SIG-M5 (cell line): ENCODE data around the gene SGMS2.

ENCODE experiments used
- DNase-seq: peaks from one replicate; lab custom pipeline; 2025; lab: John Stamatoyannopoulos, UW

SGMS2 gene

GRCh38 chr4:107828315-107829090 lies 3.8 kb downstream of the SGMS2 start:
- no peak for DNase-seq

- DNase-seq: no peak
Observed at GRCh38 chr4:107831140-107831539, 6.4 kb downstream of the SGMS2 start.

GRCh38 chr4:107832275-107832807 lies 7.6 kb downstream of the SGMS2 start:
- DNase-seq: no peak

GRCh38 chr4:107834241-107834794 lies 9.6 kb downstream of the SGMS2 start:
- DNase-seq: no peak

- no peak for DNase-seq
Observed at GRCh38 chr4:107835406-107835805, 10.7 kb downstream of the SGMS2 start.

- DNase-seq: no peak
Observed at GRCh38 chr4:107837317-107837716, 12.6 kb downstream of the SGMS2 start.

- peak; percentile 83 for DNase-seq
Observed at GRCh38 chr4:107837776-107838618, 13.3 kb downstream of the SGMS2 start.

GRCh38 chr4:107838861-107839565 lies 14.3 kb downstream of the SGMS2 start:
- no peak for DNase-seq

GRCh38 chr4:107843391-107843790 lies 18.7 kb downstream of the SGMS2 start:
- no peak for DNase-seq

- no peak for DNase-seq
Observed at GRCh38 chr4:107845681-107846080, 20.9 kb downstream of the SGMS2 start.

- no peak for DNase-seq
Observed at GRCh38 chr4:107850438-107850837, 25.7 kb downstream of the SGMS2 start.

GRCh38 chr4:107853444-107854355 lies 29.0 kb downstream of the SGMS2 start:
- DNase-seq: no peak

GRCh38 chr4:107854356-107855022 lies 29.8 kb downstream of the SGMS2 start:
- DNase-seq: no peak

GRCh38 chr4:107855723-107856122 lies 31.0 kb downstream of the SGMS2 start:
- DNase-seq: no peak

- DNase-seq: no peak
Observed at GRCh38 chr4:107856901-107857300, 32.2 kb downstream of the SGMS2 start.

GRCh38 chr4:107857741-107858140 lies 33.0 kb downstream of the SGMS2 start:
- no peak for DNase-seq

- DNase-seq: no peak
Observed at GRCh38 chr4:107858158-107858742, 33.5 kb downstream of the SGMS2 start.

- DNase-seq: no peak
Observed at GRCh38 chr4:107862658-107863057, 37.9 kb downstream of the SGMS2 start.

GRCh38 chr4:107863416-107863815 lies 38.7 kb downstream of the SGMS2 start:
- no peak for DNase-seq

- DNase-seq: no peak
Observed at GRCh38 chr4:107863850-107864371, 39.2 kb downstream of the SGMS2 start.
